AG04450 (cell line): ENCODE measurements around the gene DPP6. TPM values are rescaled to one million over a fixed set of nuclear protein-coding genes. Genes with fewer than 3 reads are reported as not detected.

Experiments used
- CTCF ChIA-PET: fragments of 300-600, 350-600 bp; formaldehyde crosslinking; extraction: SDS; loops from one replicate; lab custom pipeline; 2022; ENCODE audit warnings: antibody characterized with exemption, inconsistent platforms; lab: Charles Lee
- POLR2A ChIA-PET: fragments of 350-600 bp; formaldehyde crosslinking; extraction: SDS; loops from one replicate; lab custom pipeline; 2021; ENCODE audit warnings: antibody characterized with exemption, inconsistent platforms; lab: Yijun Ruan, JAX
- DNase-seq: peaks from one replicate; pipeline ENCODE4 v3.0.0-alpha.2; 2011; ENCODE audit warnings: low read depth, low spot score
- H3K27ac ChIP-seq: one replicate; pipeline ENCODE4 v1.5.1; 2012; ENCODE audit warnings: low read depth, low read length, control low read depth
- H3K27me3 ChIP-seq: one replicate; pipeline ENCODE4 v1.6.0; 2012; ENCODE audit warnings: low read length; ENCODE audit not compliant: control insufficient read depth, insufficient read depth
- H3K4me3 ChIP-seq: 2 replicates; pipeline ENCODE4 v1.5.1; 2011; ENCODE audit warnings: mild to moderate bottlenecking, low read depth, low read length, control low read depth
- H3K9me3 ChIP-seq: 2 replicates; pipeline ENCODE4 v1.5.1; 2012; ENCODE audit warnings: low read length; ENCODE audit not compliant: control insufficient read depth, insufficient read depth
- polyA plus RNA-seq: library from polyadenylated mRNA; depleted of rRNA; stranded (reverse); fragments of >200 nt; gene quantifications from 2 replicates; pipeline ENCODE4 v1.2.3, GENCODE V29; 2011
- TF ChIP-seq, protein P1 (sequence below): IDR thresholded peaks from 2 replicates; pipeline ENCODE4 v1.5.1; 2011; ENCODE audit warnings: low read depth, low read length, control low read depth, inconsistent platforms

The DPP6 gene
- polyA plus RNA-seq, 1 experiment = not detected

DNA sequence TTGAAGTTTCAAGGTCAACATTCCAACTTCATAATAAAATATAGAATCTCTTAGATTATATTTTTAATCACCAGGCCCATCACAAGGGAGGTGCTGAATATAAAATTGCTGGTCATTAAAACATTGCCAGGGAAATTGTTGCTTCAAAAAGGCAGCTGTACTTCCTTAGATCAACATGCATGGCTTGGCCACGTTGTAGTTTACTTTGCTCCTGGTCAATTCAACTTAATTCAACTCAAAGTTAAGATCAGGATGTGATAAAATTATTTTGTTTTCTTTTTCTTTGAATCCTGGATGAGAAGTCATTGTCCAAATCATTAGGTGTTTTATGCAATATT, 633.3 kb downstream of the DPP6 start:
- Histone ChIP-seq H3K4me3 (no peak overlapping the region), H3K27ac (no peak overlapping the region), H3K27me3 (no peaks in the 10 kb centered on the region), H3K9me3 (peaks cover 31% of the 10 kb centered on the region)
- TF ChIP-seq, protein P1, sequence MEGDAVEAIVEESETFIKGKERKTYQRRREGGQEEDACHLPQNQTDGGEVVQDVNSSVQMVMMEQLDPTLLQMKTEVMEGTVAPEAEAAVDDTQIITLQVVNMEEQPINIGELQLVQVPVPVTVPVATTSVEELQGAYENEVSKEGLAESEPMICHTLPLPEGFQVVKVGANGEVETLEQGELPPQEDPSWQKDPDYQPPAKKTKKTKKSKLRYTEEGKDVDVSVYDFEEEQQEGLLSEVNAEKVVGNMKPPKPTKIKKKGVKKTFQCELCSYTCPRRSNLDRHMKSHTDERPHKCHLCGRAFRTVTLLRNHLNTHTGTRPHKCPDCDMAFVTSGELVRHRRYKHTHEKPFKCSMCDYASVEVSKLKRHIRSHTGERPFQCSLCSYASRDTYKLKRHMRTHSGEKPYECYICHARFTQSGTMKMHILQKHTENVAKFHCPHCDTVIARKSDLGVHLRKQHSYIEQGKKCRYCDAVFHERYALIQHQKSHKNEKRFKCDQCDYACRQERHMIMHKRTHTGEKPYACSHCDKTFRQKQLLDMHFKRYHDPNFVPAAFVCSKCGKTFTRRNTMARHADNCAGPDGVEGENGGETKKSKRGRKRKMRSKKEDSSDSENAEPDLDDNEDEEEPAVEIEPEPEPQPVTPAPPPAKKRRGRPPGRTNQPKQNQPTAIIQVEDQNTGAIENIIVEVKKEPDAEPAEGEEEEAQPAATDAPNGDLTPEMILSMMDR = no peak
- ChIA-PET POLR2A (no interaction called here), CTCF (no interaction called here)
- no peak for DNase-seq

DNA sequence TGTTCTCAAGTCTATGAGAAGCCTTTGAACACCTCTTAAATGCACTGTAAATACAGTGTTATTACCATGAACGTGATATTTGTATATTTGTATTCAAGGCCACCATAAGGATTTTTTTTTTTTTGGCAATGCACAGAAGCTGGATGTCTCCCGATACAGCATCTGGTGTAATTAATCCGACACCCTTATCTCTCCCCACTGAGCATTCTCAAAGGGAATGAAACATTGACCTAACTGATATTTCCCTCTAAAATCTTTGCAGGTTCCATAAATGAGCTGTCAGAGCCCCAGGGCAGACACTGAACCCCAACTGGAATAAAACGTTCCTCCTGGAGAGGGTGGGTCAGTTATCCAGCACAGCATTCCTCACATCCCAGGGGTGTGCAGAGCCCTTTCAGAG, 634.1 kb downstream of the DPP6 start:
- CTCF ChIA-PET = no interaction called here
- TF ChIP-seq, protein P1 = no peak
- no peak for DNase-seq
- peaks cover 31% of the 10 kb centered on the region for H3K9me3 ChIP-seq
- POLR2A ChIA-PET = no interaction called here
- no peak overlapping the region for H3K4me3 ChIP-seq
- no peak overlapping the region for H3K27ac ChIP-seq
- no peaks in the 10 kb centered on the region for H3K27me3 ChIP-seq

DNA sequence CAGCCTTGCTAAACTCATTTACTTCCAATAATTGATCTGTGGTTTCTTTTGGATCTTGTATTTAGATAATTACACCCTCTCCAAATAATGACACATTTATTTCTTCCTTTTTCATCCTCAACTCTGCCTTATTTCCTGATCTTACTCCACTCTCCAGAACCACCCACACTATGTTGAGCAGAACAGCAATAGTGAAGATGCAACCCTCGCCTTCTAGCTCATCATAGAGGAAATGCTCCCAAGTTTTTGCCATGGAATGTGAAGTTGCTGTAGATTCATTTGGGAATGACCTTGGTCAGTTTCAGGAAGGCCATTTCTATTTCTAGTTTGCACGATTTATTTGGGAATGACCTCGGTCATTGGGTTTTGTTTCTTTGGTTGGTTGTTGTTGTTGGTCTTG, 636.8 kb downstream of the DPP6 start:
- peaks cover 26% of the 10 kb centered on the region for H3K9me3 ChIP-seq
- TF ChIP-seq, protein P1 = no peak
- CTCF ChIA-PET = no interaction called here
- no peak overlapping the region for H3K4me3 ChIP-seq
- POLR2A ChIA-PET = no interaction called here
- no peak for DNase-seq
- no peak overlapping the region for H3K27ac ChIP-seq
- no peaks in the 10 kb centered on the region for H3K27me3 ChIP-seq

DNA sequence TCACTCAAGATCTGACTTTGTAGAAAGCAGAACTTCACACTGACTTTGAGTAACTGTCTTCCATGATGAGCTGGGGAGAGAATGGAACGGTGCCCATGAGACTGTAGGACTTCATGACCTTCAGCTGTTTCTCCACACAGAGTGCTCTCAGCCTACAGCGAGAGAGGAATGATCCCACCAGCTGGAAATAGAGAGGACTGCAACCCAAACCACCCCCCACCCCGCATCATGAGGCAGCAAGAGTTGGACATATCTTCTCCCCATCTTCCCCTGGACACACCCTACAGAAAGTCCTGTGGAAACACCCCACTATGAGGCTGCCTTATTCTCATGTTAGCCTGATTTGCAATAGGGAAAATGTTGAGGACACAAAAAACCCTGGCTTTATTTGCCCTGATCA, 638.2 kb downstream of the DPP6 start:
- CTCF ChIA-PET = no interaction called here
- Histone ChIP-seq H3K27ac (no peak overlapping the region), H3K27me3 (no peaks in the 10 kb centered on the region), H3K9me3 (peaks cover 29% of the 10 kb centered on the region), H3K4me3 (no peak overlapping the region)
- TF ChIP-seq, protein P1 = no peak
- POLR2A ChIA-PET = no interaction called here
- no peak for DNase-seq

DNA sequence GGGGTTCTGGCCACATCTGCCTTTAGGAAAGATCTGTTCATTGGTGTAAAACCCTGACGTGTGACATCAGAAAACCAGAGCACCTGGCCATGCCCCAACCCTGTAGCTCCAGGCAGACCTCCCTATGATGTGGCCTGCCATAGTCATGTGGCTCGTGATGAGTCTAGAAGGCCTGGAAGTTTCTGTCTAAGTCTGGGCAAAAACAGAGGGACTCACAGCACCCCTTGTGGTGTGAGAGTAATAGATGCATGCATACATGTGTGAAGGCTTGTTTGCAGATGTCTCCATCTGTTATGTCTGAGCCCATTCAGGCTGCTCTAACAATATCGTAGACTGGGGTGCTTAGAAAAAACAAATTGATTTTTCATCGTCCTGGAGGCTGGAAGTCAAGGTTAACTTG, 641.5 kb downstream of the DPP6 start:
- CTCF ChIA-PET = no interaction called here

More for the DNA sequence above, 641.5 kb downstream of the DPP6 start:
- H3K9me3 ChIP-seq = peaks cover 46% of the 10 kb centered on the region
- H3K27me3 ChIP-seq = no peaks in the 10 kb centered on the region
- POLR2A ChIA-PET = no interaction called here
- no peak for DNase-seq
- TF ChIP-seq, protein P1 = no peak
- H3K27ac ChIP-seq = no peak overlapping the region
- no peak overlapping the region for H3K4me3 ChIP-seq
